Measurements from ENCODE around the gene RBMS1. TPM values are rescaled to one million over a fixed set of nuclear protein-coding genes. Genes with fewer than 3 reads are reported as not detected.

RBMS1 gene
- polyA plus RNA-seq, 1 donor (not counting 4 experiments of a cell fraction or from before 2014, with no cell fraction given): 89.1 TPM

DNA sequence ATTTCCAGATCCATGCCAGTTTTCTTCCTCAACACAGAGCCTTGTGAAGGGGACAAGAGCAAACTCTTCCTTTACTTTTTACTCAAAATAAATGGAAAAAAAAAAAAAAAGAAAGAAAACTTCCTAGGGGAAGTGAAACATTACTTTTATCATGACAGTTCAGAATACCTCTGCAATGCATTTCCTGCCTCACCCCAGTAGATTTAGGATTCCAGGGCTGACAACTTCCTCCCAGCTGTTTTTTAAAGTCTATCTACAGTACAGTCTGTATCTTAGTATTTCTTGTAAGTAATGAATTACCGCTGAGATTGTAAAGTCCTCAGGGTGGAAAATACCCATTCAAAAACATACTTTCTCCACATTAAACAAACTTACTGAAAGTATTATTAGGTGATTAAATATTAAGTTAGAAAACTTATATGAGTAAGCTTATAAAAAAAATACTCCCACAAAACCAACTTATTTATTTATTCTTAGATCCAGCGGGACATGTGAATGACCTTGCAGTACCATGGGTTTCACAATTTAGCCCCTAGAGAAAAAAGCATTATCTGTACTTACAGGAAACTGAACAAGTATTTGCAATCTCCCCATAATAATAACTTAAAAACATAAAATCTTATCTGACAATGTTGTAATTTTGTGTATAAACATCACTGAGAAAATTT is 117.7 kb downstream of the RBMS1 start:
- peak; percentile 59 for FAIRE-seq
- Histone ChIP-seq H3K27ac (ENCODE audit: control insufficient read depth, insufficient read depth, low read length) (peak overlapping the region; percentile 51), H3K9ac (ENCODE audit: control insufficient read depth, extremely low read depth, insufficient read depth, low read length) (no peak overlapping the region), H3K9me3 (ENCODE audit: control insufficient read depth, low read depth, low read length) (no peaks in the 10 kb centered on the region), H3K4me2 (ENCODE audit: control insufficient read depth, extremely low read depth, insufficient read depth, low read depth, low read length) (peak overlapping the region; percentile 22), H4K20me1 (ENCODE audit: control insufficient read depth, extremely low read depth, insufficient read depth, low read length) (no peaks in the 10 kb centered on the region), H3K36me3 (ENCODE audit: control insufficient read depth in 2 of 2, extremely low read depth in 1 of 2, insufficient read depth in 2 of 2, low read length in 2 of 2) (no peaks in the 10 kb centered on the region), H3K9me1 (ENCODE audit: control insufficient read depth, extremely low read depth, insufficient read depth, low read length) (no peaks in the 10 kb centered on the region), H3K27me3 (ENCODE audit: control insufficient read depth, extremely low read depth, insufficient read depth, low read length) (no peaks in the 10 kb centered on the region), H2AFZ (ENCODE audit: control insufficient read depth, low read length) (no peak overlapping the region), H3K4me1 (ENCODE audit: control insufficient read depth, extremely low read depth, insufficient read depth, low read length) (peaks cover 49% of the 10 kb centered on the region), H3K79me2 (ENCODE audit: control insufficient read depth, insufficient read depth, low read length) (peaks cover 96% of the 10 kb centered on the region), H3K4me3 (ENCODE audit: control insufficient read depth in 2 of 3, extremely low read depth in 1 of 3, insufficient read depth in 2 of 3, low read depth in 1 of 3, low read length in 3 of 3) (no peak overlapping the region)
- TF ChIP-seq EZH2 (IDR thresholded peaks at IDR 0.05; ENCODE audit: low read length): no peak
- TF ChIP-seq, protein P1, sequence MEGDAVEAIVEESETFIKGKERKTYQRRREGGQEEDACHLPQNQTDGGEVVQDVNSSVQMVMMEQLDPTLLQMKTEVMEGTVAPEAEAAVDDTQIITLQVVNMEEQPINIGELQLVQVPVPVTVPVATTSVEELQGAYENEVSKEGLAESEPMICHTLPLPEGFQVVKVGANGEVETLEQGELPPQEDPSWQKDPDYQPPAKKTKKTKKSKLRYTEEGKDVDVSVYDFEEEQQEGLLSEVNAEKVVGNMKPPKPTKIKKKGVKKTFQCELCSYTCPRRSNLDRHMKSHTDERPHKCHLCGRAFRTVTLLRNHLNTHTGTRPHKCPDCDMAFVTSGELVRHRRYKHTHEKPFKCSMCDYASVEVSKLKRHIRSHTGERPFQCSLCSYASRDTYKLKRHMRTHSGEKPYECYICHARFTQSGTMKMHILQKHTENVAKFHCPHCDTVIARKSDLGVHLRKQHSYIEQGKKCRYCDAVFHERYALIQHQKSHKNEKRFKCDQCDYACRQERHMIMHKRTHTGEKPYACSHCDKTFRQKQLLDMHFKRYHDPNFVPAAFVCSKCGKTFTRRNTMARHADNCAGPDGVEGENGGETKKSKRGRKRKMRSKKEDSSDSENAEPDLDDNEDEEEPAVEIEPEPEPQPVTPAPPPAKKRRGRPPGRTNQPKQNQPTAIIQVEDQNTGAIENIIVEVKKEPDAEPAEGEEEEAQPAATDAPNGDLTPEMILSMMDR (optimal IDR thresholded peaks at IDR 0.05 in 1 of 3, IDR thresholded peaks at IDR 0.05 in 1 of 3, conservative IDR thresholded peaks at IDR 0.05 in 1 of 3; ENCODE audit: extremely low read depth in 1 of 3, insufficient read depth in 2 of 3, low read length in 3 of 3): no peak
- DNase-seq (ENCODE audit: low read depth, low spot score): no peak
- dilution Hi-C loops (cut with MboI; ENCODE audit: extremely low pct_ligation_motif_present, low sequenced_read_pairs): no loop called here

DNA sequence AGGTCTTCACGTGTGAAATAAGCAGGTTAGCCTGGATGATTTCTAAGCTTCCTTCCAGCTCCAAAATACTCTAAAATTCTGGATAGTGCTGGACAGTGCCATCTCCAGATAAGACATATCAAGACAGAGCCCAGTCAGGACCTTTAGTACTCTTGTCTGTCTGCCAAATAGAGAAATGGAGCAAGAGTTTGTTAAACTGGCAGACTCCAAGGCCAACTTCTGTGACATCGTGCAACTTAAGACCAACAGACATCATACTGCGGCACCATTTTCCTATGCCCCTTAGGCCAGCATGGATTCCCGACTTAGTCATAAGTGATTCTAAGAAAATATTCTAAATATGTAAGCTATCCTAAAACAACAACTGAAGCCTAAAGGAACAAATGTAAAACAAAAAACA is 118.6 kb downstream of the RBMS1 start:
- Histone ChIP-seq H3K9ac (ENCODE audit: control insufficient read depth, extremely low read depth, insufficient read depth, low read length) (no peak overlapping the region), H3K9me3 (ENCODE audit: control insufficient read depth, low read depth, low read length) (no peaks in the 10 kb centered on the region), H3K36me3 (ENCODE audit: control insufficient read depth in 2 of 2, extremely low read depth in 1 of 2, insufficient read depth in 2 of 2, low read length in 2 of 2) (no peaks in the 10 kb centered on the region), H3K4me3 (ENCODE audit: control insufficient read depth in 2 of 3, extremely low read depth in 1 of 3, insufficient read depth in 2 of 3, low read depth in 1 of 3, low read length in 3 of 3) (no peak overlapping the region), H3K27ac (ENCODE audit: control insufficient read depth, insufficient read depth, low read length) (no peak overlapping the region), H3K4me2 (ENCODE audit: control insufficient read depth, extremely low read depth, insufficient read depth, low read depth, low read length) (no peak overlapping the region), H3K27me3 (ENCODE audit: control insufficient read depth, extremely low read depth, insufficient read depth, low read length) (no peaks in the 10 kb centered on the region), H3K4me1 (ENCODE audit: control insufficient read depth, extremely low read depth, insufficient read depth, low read length) (peaks cover 49% of the 10 kb centered on the region), H4K20me1 (ENCODE audit: control insufficient read depth, extremely low read depth, insufficient read depth, low read length) (no peaks in the 10 kb centered on the region), H2AFZ (ENCODE audit: control insufficient read depth, low read length) (no peak overlapping the region), H3K9me1 (ENCODE audit: control insufficient read depth, extremely low read depth, insufficient read depth, low read length) (no peaks in the 10 kb centered on the region), H3K79me2 (ENCODE audit: control insufficient read depth, insufficient read depth, low read length) (peaks cover 95% of the 10 kb centered on the region)
- FAIRE-seq: no peak
- DNase-seq (ENCODE audit: low read depth, low spot score): no peak
- TF ChIP-seq, protein P1 (optimal IDR thresholded peaks at IDR 0.05 in 1 of 3, IDR thresholded peaks at IDR 0.05 in 1 of 3, conservative IDR thresholded peaks at IDR 0.05 in 1 of 3; ENCODE audit: extremely low read depth in 1 of 3, insufficient read depth in 2 of 3, low read length in 3 of 3): no peak
- no peak for TF ChIP-seq EZH2 (IDR thresholded peaks at IDR 0.05; ENCODE audit: low read length)
- dilution Hi-C loops (cut with MboI; ENCODE audit: extremely low pct_ligation_motif_present, low sequenced_read_pairs): no loop called here

Data from keratinocyte (primary cell).